Measurements from ENCODE around the gene PDK1. TPM values are rescaled to one million over a fixed set of nuclear protein-coding genes. Genes with fewer than 3 reads are reported as not detected.

The PDK1 gene
- total RNA-seq, 1 experiment from 2014 or later, result 18.5 TPM

- TF ChIP-seq EZH2 (IDR thresholded peaks at IDR 0.05; ENCODE audit: low read depth), result no peak
- no peak for TF ChIP-seq CTCF (conservative IDR thresholded peaks at IDR 0.05)
- H3K27me3 ChIP-seq (ENCODE audit: insufficient read depth, low read depth), result no peaks in the 10 kb centered on the region
- intact Hi-C loops (cut with micrococcal nuclease; ENCODE audit: unreplicated experiment), result loop anchor here (5.0 kb wide), 6 partner anchors 76 to 871 kb away; partner anchors contain the start of gene DYNC1I2
- peak overlapping the region; percentile 82; the same call in 1 of the 2 replicates for H3K4me2 ChIP-seq
- H3K4me1 ChIP-seq (replicated peaks; ENCODE audit: insufficient read depth), result peaks cover 31% of the 10 kb centered on the region
- ChIA-PET POLR2A (ENCODE audit: unreplicated experiment) (no interaction called here), CTCF (no interaction called here)
- peaks cover 3% of the 10 kb centered on the region; the same call in 1 of the 2 replicates for H4K20me1 ChIP-seq (ENCODE audit: insufficient read depth)
- H3F3A ChIP-seq (ENCODE audit: insufficient read depth, low read depth), result peaks cover 26% of the 10 kb centered on the region; the same call in 1 of the 2 replicates
- no peak overlapping the region for H2AFZ ChIP-seq
- no TSS peak for BruUV-seq (replicated peaks)
- peaks cover 20% of the 10 kb centered on the region for H3K36me3 ChIP-seq (ENCODE audit: low read depth)
- no peak overlapping the region for H3K27ac ChIP-seq
- no peaks in the 10 kb centered on the region for H3K9me2 ChIP-seq (ENCODE audit: insufficient read depth)
- H3K4me3 ChIP-seq, result no peak overlapping the region
- no peak for DNase-seq
- no peaks in the 10 kb centered on the region for H3K9me3 ChIP-seq (ENCODE audit: insufficient read depth, low read depth)
- peaks cover 47% of the 10 kb centered on the region for H3K79me2 ChIP-seq (ENCODE audit: low read depth)
These were observed 2.5 kb downstream of the PDK1 start for GRCh38 chr2:172558372-172558771.

GRCh38 chr2:172560721-172561120 lies 4.8 kb downstream of the PDK1 start:
- Histone ChIP-seq H3K4me1 (replicated peaks; ENCODE audit: insufficient read depth) (peaks cover 16% of the 10 kb centered on the region), H3K4me2 (no peak overlapping the region), H3F3A (ENCODE audit: insufficient read depth, low read depth) (peaks cover 12% of the 10 kb centered on the region; the same call in 1 of the 2 replicates), H3K9me3 (ENCODE audit: insufficient read depth, low read depth) (no peaks in the 10 kb centered on the region), H3K27me3 (ENCODE audit: insufficient read depth, low read depth) (no peaks in the 10 kb centered on the region), H3K36me3 (ENCODE audit: low read depth) (peaks cover 41% of the 10 kb centered on the region), H3K79me2 (ENCODE audit: low read depth) (peaks cover 47% of the 10 kb centered on the region), H3K27ac (no peak overlapping the region), H4K20me1 (ENCODE audit: insufficient read depth) (peaks cover 3% of the 10 kb centered on the region; the same call in 1 of the 2 replicates), H3K9me2 (ENCODE audit: insufficient read depth) (no peaks in the 10 kb centered on the region), H2AFZ (no peak overlapping the region), H3K4me3 (no peak overlapping the region)
- intact Hi-C loops (cut with micrococcal nuclease; ENCODE audit: unreplicated experiment), result no loop called here
- no peak for TF ChIP-seq EZH2 (IDR thresholded peaks at IDR 0.05; ENCODE audit: low read depth)
- TF ChIP-seq CTCF (conservative IDR thresholded peaks at IDR 0.05), result no peak
- no peak for DNase-seq
- ChIA-PET POLR2A (ENCODE audit: unreplicated experiment) (no interaction called here), CTCF (no interaction called here)
- no TSS peak for BruUV-seq (replicated peaks)

GRCh38 chr2:172561270-172561669 lies 5.4 kb downstream of the PDK1 start:
- Histone ChIP-seq H3K79me2 (ENCODE audit: low read depth) (peaks cover 47% of the 10 kb centered on the region), H3K4me1 (replicated peaks; ENCODE audit: insufficient read depth) (peaks cover 16% of the 10 kb centered on the region)

More at GRCh38 chr2:172561270-172561669, 5.4 kb downstream of the PDK1 start:
- Histone ChIP-seq H3K4me3 (no peak overlapping the region), H3F3A (ENCODE audit: insufficient read depth, low read depth) (peaks cover 8% of the 10 kb centered on the region; the same call in 1 of the 2 replicates), H3K4me2 (no peak overlapping the region), H3K27me3 (ENCODE audit: insufficient read depth, low read depth) (no peaks in the 10 kb centered on the region), H3K9me2 (ENCODE audit: insufficient read depth) (no peaks in the 10 kb centered on the region), H2AFZ (no peak overlapping the region), H3K9me3 (ENCODE audit: insufficient read depth, low read depth) (no peaks in the 10 kb centered on the region), H3K27ac (no peak overlapping the region), H4K20me1 (ENCODE audit: insufficient read depth) (peaks cover 3% of the 10 kb centered on the region; the same call in 1 of the 2 replicates), H3K36me3 (ENCODE audit: low read depth) (peaks cover 45% of the 10 kb centered on the region)
- ChIA-PET POLR2A (ENCODE audit: unreplicated experiment) (no interaction called here), CTCF (no interaction called here)
- DNase-seq, result no peak
- BruUV-seq (replicated peaks), result no TSS peak
- no peak for TF ChIP-seq CTCF (conservative IDR thresholded peaks at IDR 0.05)
- no peak for TF ChIP-seq EZH2 (IDR thresholded peaks at IDR 0.05; ENCODE audit: low read depth)
- intact Hi-C loops (cut with micrococcal nuclease; ENCODE audit: unreplicated experiment), result no loop called here
